GM19099 (cell line): ENCODE measurements around the gene TMEM244.

Source experiments
- POLR2A ChIP-seq: IDR thresholded peaks from 3 replicates; pipeline ENCODE4 v1.6.1; 2011; ENCODE audit warnings: low read depth; ENCODE audit not compliant: insufficient read length; ENCODE audit errors: extremely low read depth

The TMEM244 gene

GRCh38 chr6:129845696-129846095 is 15.4 kb downstream of the TMEM244 start:
- no peak for TF ChIP-seq POLR2A

- TF ChIP-seq POLR2A = no peak
These were observed 16.8 kb downstream of the TMEM244 start for GRCh38 chr6:129844118-129844891.

GRCh38 chr6:129843573-129843972 is 17.5 kb downstream of the TMEM244 start:
- no peak for TF ChIP-seq POLR2A

GRCh38 chr6:129842881-129843409 is 18.2 kb downstream of the TMEM244 start:
- no peak for TF ChIP-seq POLR2A

GRCh38 chr6:129842137-129842536 is 19.0 kb downstream of the TMEM244 start:
- TF ChIP-seq POLR2A = no peak

- TF ChIP-seq POLR2A = no peak
These were observed 25.4 kb downstream of the TMEM244 start for GRCh38 chr6:129835691-129836090.

GRCh38 chr6:129832299-129832698 is 28.8 kb downstream of the TMEM244 start:
- no peak for TF ChIP-seq POLR2A

- TF ChIP-seq POLR2A = no peak
These were observed 32.9 kb downstream of the TMEM244 start for GRCh38 chr6:129828229-129828628.

- TF ChIP-seq POLR2A = no peak
These were observed 42.9 kb downstream of the TMEM244 start for GRCh38 chr6:129818251-129818650.

GRCh38 chr6:129817821-129818220 is 43.3 kb downstream of the TMEM244 start:
- TF ChIP-seq POLR2A = no peak

GRCh38 chr6:129817332-129817731 is 43.8 kb downstream of the TMEM244 start:
- no peak for TF ChIP-seq POLR2A

- TF ChIP-seq POLR2A = no peak
These were observed 48.9 kb downstream of the TMEM244 start for GRCh38 chr6:129812145-129812777.

- no peak for TF ChIP-seq POLR2A
These were observed 59.2 kb downstream of the TMEM244 start for GRCh38 chr6:129801909-129802308.

GRCh38 chr6:129795261-129795660 is 65.9 kb downstream of the TMEM244 start:
- TF ChIP-seq POLR2A = no peak

GRCh38 chr6:129793447-129793846 is 67.7 kb downstream of the TMEM244 start:
- TF ChIP-seq POLR2A = no peak

GRCh38 chr6:129792049-129792448 is 69.1 kb downstream of the TMEM244 start:
- no peak for TF ChIP-seq POLR2A
